ENCODE measurements around the gene GSTK1. TPM values are rescaled to one million over a fixed set of nuclear protein-coding genes. Genes with fewer than 3 reads are reported as not detected.

The GSTK1 gene
- total and polyA plus RNA-seq, 3 donors from 2014 or later, result 105 to 169 (median 136) TPM

DNA sequence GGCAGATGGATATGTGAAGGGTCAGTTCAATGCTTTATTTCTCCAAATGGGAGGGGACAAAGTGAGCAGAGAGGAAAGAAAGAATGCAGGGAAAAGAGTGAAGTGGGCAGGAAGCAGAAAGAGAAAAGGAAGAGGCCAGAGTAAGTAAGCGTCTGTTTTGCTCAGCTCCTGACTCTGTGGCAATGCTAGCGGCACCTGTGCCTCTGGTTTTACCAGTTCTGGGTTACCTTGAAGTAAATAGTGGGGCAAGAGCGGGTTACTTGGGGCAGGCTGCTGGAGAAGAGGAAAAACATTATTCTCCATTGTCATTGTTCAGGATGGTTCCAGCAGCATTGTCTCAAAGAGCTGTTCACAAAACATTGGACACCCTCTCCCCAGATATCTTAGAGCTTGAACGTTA, 39.5 kb upstream of the GSTK1 start:
- Histone ChIP-seq H3K27me3 (no peaks in the 10 kb centered on the region), H3K9me3 (no peaks in the 10 kb centered on the region), H3K4me3 (no peak overlapping the region), H3K36me3 (ENCODE audit: low read depth, missing control alignments) (no peaks in the 10 kb centered on the region), H3K4me1 (no peaks in the 10 kb centered on the region), H3K27ac (no peak overlapping the region)
- TF ChIP-seq, protein P1, sequence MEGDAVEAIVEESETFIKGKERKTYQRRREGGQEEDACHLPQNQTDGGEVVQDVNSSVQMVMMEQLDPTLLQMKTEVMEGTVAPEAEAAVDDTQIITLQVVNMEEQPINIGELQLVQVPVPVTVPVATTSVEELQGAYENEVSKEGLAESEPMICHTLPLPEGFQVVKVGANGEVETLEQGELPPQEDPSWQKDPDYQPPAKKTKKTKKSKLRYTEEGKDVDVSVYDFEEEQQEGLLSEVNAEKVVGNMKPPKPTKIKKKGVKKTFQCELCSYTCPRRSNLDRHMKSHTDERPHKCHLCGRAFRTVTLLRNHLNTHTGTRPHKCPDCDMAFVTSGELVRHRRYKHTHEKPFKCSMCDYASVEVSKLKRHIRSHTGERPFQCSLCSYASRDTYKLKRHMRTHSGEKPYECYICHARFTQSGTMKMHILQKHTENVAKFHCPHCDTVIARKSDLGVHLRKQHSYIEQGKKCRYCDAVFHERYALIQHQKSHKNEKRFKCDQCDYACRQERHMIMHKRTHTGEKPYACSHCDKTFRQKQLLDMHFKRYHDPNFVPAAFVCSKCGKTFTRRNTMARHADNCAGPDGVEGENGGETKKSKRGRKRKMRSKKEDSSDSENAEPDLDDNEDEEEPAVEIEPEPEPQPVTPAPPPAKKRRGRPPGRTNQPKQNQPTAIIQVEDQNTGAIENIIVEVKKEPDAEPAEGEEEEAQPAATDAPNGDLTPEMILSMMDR (IDR thresholded peaks at IDR 0.05), result no peak
- TF ChIP-seq POLR2A (IDR thresholded peaks at IDR 0.05), result no peak
- no peak for DNase-seq
- 87 to 93% methylated on average over 4 of the region's 4 CpGs for WGBS, 2 donors
- intact Hi-C loops (cut with DNase I; ENCODE audit: low total_unique reads), result no loop called here

DNA sequence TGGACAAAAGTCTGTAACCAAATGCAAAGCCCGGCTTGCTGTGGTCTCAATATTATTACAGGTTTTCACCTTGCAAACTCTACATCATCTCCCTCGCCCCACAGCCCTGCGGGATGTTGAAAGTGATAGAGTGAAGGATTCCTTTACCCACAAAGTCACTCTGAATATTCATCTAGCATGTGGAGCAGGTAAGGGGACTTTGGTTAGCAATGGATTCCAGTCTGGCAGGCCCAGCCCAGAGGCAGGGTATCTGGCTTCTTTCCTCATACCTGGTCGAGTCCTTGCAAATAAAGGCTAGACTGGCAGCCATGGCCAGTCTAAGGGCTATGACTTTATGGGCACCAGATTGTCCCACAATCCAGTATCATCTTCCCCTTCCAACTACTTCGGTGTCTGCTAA, 38.2 kb upstream of the GSTK1 start:
- Histone ChIP-seq H3K27me3 (no peaks in the 10 kb centered on the region), H3K9me3 (no peaks in the 10 kb centered on the region), H3K4me1 (no peaks in the 10 kb centered on the region), H3K27ac (no peak overlapping the region), H3K36me3 (ENCODE audit: low read depth, missing control alignments) (no peaks in the 10 kb centered on the region), H3K4me3 (no peak overlapping the region)
- TF ChIP-seq POLR2A (IDR thresholded peaks at IDR 0.05), result no peak
- TF ChIP-seq, protein P1 (IDR thresholded peaks at IDR 0.05), result no peak
- intact Hi-C loops (cut with DNase I; ENCODE audit: low total_unique reads), result no loop called here
- WGBS, 2 donors, result 86 to 93% methylated on average over 5 of the region's 5 CpGs
- DNase-seq, result no peak

DNA sequence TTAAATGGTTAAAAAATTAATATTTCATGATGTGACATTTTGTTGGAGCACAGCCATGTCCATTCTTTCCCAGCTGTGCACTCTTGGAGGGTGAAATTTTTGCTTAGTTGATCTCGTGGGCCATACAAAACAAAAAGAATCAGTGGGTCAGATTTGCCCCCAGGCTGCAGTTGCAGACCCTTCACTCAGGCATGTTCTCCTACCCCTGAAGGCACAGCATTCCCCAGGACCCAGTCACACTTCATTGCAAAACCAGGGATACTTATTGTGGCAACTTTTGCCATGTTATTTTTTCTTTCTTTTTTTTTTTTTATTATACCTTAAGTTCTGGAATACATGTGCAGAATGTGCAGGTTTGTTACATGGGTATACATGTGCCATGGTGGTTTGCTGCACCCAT, 35.4 kb upstream of the GSTK1 start:
- intact Hi-C loops (cut with DNase I; ENCODE audit: low total_unique reads), result no loop called here
- Histone ChIP-seq H3K9me3 (no peaks in the 10 kb centered on the region), H3K4me1 (no peaks in the 10 kb centered on the region), H3K27me3 (no peaks in the 10 kb centered on the region), H3K36me3 (ENCODE audit: low read depth, missing control alignments) (no peaks in the 10 kb centered on the region), H3K27ac (no peak overlapping the region), H3K4me3 (no peak overlapping the region)
- DNase-seq, result no peak
- TF ChIP-seq, protein P1 (IDR thresholded peaks at IDR 0.05), result no peak
- WGBS, 2 donors, result 52 to 54% methylated on average over 1 of the region's 1 CpG

DNA sequence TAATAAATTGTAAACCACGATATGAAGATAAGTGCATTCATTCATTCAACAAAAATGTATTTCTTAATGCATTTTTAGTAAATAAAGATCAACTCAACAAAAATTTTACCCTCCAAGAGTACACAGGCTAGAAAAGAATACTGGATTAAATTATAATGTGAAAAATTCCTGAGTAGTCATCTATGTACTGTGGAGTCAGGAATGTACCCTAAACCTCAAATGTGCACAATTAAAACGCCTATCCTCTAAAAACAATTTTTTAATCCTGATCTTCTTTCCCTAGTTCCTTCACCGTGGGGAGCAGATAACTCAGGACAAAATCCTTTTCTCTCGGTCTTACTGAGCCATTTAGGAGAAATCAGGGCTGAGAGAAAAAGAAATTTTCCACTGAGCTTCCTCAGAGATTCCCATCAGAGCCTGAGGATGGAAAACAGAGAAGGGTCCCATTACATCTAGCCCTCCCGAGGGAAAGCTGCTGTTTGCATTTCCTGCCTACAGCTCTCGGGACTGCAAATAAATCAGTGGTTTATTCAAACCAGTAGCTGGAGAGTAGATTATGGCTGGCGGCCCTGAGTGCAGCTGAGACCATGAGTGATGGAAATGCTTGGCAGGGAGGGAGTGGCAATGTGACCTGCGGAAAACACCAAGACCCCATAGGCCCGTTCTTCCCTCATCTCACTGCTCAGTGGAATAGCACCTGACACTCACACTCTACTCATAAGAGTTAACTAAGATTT, 34.0 kb upstream of the GSTK1 start:
- WGBS, 2 donors, result 44 to 56% methylated on average over 9 of the region's 9 CpGs

More for the DNA sequence above, 34.0 kb upstream of the GSTK1 start:
- intact Hi-C loops (cut with DNase I; ENCODE audit: low total_unique reads), result no loop called here
- no peak for DNase-seq
- Histone ChIP-seq H3K27ac (no peak overlapping the region), H3K27me3 (no peaks in the 10 kb centered on the region), H3K4me3 (no peak overlapping the region), H3K36me3 (ENCODE audit: low read depth, missing control alignments) (no peaks in the 10 kb centered on the region), H3K4me1 (no peaks in the 10 kb centered on the region), H3K9me3 (no peaks in the 10 kb centered on the region)
- no peak for TF ChIP-seq POLR2A (IDR thresholded peaks at IDR 0.05)
- TF ChIP-seq, protein P1 (IDR thresholded peaks at IDR 0.05), result no peak

Data from testis (tissue), 3 donors.